ENCODE measurements around the gene LY6G5C.

- no peak for TF ChIP-seq CTCF (IDR thresholded peaks at IDR 0.05)
- TF ChIP-seq POLR2A (IDR thresholded peaks at IDR 0.05), result no peak
These were observed 39.4 kb upstream of the LY6G5C start for GRCh38 chr6:31720196-31720770.
